Measurements from ENCODE around the gene CATSPERB.
"Not testable (repeated sequence)": the region's sequence is repeated elsewhere in the genome, so short reads cannot be mapped to it uniquely, and the experiment has no call there.

CATSPERB gene

DNA sequence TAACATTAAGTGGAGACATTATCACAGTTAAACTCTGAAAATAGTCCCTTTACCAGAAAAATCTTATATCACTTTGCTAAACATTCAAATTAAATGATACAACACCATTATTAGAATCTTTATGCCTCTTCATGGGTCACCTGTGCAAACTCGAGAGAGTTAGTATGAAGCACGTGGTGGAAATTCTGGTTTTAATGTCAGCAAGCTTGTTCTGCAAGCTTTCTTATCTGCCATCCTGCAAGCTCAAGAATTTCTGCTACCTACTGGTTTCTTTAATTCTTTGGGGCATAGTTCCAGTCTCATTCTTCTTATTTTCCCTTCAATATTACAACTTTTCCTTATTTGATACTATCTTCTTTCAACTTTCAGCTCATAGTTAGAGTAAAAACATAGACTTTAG lies 868 bp downstream of the CATSPERB start:
- no peak for DNase-seq

DNA sequence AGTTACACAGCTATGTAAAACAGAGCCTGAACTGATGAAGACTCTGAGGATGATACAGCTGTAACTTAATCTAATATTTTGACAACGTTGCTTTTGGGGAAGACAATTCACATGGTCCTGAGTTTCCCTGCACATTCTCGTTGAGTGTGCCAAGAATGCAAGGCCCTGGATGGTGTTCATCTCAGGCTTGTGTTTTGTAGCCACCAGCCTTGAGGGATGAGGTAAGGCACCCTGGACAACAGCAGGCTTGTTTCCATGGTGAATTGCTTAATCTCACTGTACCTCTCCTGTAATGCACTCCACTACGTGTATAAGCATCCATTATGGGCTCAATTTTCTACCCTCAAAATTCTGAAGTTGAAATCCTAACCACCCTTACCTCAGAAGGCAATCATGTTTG lies 2.1 kb downstream of the CATSPERB start:
- no peak for DNase-seq

- DNase-seq = peak in 1 of 2 donors; percentile 7
These were observed 3.2 kb downstream of the CATSPERB start for GRCh38 chr14:91728616-91729183.

DNA sequence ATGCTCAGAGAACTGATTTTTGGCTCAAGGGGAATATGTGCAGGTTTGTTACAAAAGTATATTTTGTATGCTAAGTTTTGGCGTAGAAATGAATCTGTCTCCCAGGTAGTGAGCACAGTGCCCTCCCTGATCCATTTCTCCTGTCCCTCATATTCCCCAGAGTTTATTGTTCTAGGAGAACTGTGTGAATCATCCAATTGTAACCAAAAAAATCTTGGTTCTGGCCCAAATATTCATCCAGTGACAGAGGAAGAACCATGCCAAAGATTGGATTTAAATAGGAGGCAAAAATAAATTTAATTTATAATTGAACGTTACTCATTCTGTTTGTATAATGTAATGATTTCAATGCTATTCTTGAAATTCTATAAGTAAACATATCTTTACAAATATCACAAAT lies 4.8 kb downstream of the CATSPERB start:
- DNase-seq = no peak

DNA sequence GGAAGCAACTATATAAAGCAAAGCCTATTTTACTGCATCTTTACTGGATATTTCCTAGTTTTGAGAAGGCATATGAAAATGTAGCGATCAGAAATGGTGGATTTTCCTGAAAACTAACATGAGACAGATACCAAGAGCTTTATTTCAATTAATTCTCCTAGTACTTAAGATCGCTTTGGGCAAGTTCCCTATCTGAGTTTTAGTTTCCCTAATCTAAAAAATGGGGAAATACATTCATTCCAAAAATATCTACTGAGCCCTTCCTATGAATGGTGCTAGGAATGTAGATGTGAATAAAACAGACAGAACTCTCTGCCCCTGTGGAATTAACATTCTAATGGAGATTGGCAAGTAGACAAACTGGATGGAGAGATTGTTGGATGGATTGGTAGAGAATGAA lies 8.4 kb downstream of the CATSPERB start:
- no peak for DNase-seq

DNA sequence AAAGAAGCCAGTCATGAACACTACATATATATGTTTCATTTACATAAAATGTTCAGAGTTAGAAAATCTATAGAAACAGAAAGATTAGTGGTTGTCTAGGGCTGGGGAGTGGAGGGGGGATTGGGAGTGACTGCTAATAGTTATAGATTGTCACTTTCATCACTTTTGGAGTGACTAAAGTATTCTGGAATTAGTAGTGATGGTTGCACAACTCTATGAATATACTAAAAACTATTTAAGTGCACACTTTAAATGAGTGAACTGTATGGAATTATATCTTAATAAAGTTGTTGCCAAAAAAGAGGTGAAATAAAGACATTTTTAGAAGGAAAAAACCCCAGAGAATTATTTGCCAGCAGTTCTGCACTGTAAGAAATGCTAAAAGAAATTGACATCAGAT lies 9.5 kb downstream of the CATSPERB start:
- no peak for DNase-seq

DNA sequence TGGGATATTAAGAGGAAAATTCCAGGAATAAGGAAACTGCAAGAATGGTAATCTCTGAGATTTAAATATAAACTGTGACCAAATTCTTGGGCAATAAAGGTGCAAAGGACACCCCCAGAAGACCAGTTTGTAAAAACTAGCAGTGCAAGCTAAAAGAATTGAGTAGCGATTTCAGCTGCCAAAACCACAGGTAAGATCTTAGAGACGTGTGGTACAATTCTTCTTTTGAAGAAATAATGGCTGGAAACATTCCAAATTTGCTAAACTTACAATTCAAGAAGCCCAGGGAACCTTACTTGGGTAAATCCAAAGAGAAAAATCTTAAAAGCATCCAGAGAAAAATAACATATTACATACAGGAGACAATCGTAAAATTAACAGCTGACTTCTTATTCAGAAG lies 12.0 kb downstream of the CATSPERB start:
- no peak for DNase-seq

DNA sequence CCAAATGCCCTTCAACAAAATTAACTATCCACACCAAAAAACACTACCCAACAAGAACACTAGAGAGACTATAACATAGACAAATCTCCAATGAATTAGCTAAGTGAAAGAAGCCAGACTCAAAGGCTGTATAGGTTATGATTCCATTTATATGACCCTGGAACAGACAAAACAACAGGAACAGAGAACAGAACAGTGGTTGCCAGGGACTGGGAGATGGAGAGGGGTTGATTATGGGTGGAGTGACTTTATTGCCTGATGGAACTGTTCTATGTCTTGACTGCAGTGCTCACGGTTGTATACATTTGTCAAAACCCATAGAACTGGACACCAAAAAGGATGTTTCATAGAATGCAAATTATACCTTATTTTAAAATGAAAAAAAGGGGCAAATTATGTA lies 14.9 kb downstream of the CATSPERB start:
- no peak for DNase-seq

GRCh38 chr14:91714805-91715204 lies 17.1 kb downstream of the CATSPERB start:
- DNase-seq = peak in 1 of 2 donors; percentile 7

- no peak for DNase-seq
These were observed 23.1 kb downstream of the CATSPERB start for GRCh38 chr14:91708795-91709194.

GRCh38 chr14:91706996-91707395 lies 24.9 kb downstream of the CATSPERB start:
- no peak for DNase-seq

- DNase-seq = no peak
These were observed 37.2 kb downstream of the CATSPERB start for GRCh38 chr14:91694643-91695042.

DNA sequence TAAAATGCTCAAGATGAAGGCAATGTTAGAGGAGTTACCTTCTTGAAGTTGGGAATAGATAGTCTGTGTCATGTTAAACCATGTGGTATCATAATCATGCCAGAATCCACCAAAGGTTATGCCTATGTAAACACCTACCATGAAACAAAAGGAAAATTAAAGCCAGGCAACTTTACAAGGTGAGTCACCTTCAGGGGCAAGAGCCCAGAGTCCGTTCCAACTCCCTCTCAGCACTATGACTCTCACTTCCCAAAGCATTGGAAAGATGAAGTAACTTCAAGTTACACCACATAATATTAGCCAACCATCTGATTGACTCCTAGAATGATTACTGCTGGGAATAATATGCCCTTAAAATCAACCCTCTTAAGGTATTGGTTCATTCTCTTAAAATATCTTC lies 38.5 kb downstream of the CATSPERB start:
- DNase-seq = no peak

DNA sequence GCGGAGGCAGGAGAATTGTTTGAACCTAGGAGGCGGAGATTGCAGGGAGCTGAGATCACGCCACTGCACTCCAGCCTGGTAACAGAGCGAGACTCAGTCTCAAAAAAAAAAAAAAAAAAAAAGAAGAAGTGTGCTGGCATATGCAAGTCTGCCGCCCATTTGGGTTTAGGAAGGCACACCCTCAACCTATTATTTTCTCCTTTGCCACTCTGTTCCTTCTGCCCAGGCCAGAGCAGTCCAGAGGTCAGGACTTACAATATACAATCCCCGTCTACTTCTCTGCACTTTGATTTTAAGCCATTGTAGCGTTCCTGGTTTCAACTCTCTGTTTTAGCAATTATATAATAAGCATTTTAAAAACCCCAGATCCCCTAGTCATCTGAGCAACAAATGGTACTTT lies 39.8 kb downstream of the CATSPERB start:
- no peak for DNase-seq

DNA sequence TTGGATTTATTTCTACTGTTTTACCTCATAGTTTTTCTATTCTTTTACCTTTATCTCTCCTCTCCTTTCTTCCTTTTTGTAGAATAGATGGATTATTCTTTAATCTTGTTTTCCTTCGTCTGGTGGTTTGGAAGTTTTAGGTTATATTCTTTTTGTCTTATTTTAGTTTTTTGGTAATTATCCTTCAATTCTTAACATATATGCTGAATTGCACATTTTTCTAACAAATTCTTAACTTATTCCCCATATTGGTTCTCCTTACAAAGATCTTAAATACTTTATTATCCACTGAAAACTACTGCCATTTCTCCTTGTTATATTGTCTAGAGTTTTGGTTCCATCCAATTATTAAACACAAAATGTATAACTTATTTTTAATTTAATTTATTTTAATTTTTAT lies 42.3 kb downstream of the CATSPERB start:
- no peak for DNase-seq

GRCh38 chr14:91687436-91687835 lies 44.5 kb downstream of the CATSPERB start:
- not testable (repeated sequence) for DNase-seq

DNA sequence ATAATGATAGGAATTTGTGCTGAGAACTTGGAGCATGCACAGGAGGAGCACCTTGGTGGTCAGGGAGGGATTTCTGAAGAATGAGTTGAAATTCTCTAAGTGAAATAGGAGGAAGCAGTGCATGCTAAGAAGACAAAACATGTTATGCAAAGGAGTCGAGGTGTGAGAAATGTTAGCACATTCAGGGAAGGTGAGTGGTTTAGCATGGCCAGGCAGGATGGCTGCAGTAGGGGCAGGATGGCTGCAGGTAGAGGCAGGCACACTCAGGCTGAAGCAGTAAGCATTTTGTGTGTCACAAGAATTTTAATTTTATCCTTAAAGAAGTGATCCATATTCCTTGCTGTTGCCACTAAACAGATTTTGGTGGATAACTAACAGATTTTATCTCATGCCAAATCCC lies 46.3 kb downstream of the CATSPERB start:
- DNase-seq = no peak

DNA sequence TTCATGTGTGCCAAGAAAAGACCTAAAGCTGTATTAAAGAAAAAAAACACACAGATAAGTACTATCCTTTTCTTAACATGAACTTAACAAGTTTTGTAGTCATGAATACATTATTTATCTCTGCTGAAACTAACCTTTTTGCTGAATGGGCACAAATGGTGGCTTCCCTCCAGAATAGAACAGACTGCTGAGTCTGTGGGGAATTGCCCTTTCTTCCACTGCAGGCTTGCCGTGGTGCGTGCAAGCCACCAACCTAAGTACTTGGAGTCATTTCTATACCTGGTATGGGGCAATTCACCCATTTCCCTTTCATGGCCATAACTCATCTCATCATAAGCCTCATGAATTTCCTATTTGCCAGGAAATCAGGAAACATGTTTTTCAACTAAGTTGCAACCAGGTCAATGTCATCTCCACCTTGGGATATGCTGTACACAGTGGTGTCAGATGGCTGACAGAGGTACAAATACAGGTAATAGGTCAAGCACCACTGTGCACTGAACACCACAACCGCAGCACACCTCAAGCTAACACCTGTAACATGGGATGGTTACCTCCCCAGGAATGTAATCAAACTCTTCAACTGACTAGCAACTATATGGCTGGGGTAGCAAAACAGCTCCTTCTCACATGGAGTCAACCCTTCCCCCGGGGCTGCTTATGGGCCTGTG lies 49.9 kb downstream of the CATSPERB start:
- DNase-seq = no peak

DNA sequence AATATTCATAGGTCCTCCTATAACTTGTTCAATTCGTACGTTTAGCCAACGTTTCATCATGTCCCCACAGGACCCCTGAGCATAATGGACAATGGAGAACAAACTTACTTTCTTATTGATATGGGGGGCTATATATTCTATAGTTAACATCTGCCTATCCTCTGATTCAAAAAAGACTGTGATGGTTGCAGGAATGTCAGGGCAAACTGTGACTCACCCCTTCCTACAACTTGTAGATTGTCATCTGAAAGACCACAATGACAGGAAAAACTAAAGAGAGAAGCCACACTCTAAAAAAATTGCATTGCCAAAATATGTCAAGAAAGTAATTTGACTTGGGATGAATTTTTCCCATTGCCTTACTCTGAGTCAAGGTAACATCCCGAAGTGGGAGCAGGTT lies 50.8 kb downstream of the CATSPERB start:
- no peak for DNase-seq

GRCh38 chr14:91679273-91679672 lies 52.6 kb downstream of the CATSPERB start:
- no peak for DNase-seq

DNA sequence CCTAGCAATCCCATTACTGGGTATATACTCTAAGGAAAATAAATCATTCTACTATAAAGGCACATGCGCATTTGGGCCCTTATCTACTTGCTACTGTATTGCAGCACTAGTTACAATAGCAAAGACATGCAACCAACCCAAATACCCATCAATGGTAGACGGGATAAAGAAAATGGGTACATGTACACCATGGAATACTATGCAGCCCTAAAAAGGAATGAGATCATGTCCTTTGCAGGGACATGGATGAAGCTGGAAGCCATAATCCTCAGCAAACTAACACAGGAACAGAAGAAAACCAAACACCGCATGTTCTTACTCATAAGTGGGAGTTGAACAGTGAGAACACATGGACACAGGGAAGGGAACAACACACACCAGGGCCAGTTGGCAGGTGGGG lies 54.2 kb downstream of the CATSPERB start:
- DNase-seq = not testable (repeated sequence)

DNA sequence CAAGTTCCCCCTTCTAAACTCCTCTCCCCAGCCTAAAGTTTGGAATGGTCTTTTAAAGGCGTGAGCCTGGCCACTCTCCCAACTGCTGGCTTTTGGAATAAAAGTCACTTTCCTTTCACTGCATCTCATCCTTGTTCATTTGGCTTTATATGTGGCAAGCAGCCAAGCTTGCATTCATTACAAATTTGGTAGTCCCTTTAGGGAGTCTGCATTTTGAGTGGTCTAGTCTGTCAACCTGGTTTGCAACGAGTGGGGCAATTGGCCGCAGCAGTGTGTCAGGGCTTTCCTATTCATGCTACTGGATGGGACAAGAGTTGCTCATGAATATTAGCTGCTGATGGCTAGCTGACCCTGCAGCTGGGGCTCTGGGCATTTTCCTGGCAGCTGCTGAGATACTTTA lies 57.0 kb downstream of the CATSPERB start:
- DNase-seq = no peak

- DNase-seq = no peak
These were observed 62.0 kb downstream of the CATSPERB start for GRCh38 chr14:91669867-91670266.

GRCh38 chr14:91667101-91667500 lies 64.8 kb downstream of the CATSPERB start:
- not testable (repeated sequence) for DNase-seq

- DNase-seq = no peak
These were observed 71.1 kb downstream of the CATSPERB start for GRCh38 chr14:91660790-91661189.

Measured in stimulated activated CD4-positive, alpha-beta T cell treated with anti-CD3 and anti-CD28 coated beads, Interleukin-2, amount 100 ng/mL, for 24 hours (primary cell).